Calu3 (cell line): ENCODE results near the gene EHD2. TPM values are rescaled to one million over a fixed set of nuclear protein-coding genes. Genes with fewer than 3 reads are reported as not detected.

Experiments used
- BruUV-seq: library from RNA; stranded (reverse); fragments of 400-500 nt; replicated peaks from 2 replicates; lab custom pipeline; 2021; lab: Mats Ljungman, UMichigan
- CTCF ChIA-PET: fragments of 300-600 bp; sonication (Branson Sonifier 250); formaldehyde crosslinking; loops from one replicate; lab custom pipeline; 2022; ENCODE audit warnings: antibody characterized with exemption; lab: Charles Lee
- DNase-seq: peaks from one replicate; pipeline ENCODE4 v3.0.0; 2022
- H3K27ac Mint-ChIP-seq: one replicate; pipeline ENCODE4 v1.8.0; 2022; ENCODE audit warnings: mixed read lengths; ENCODE audit not compliant: unreplicated experiment
- H3K27me3 Mint-ChIP-seq: one replicate; pipeline ENCODE4 v1.8.0; 2022; ENCODE audit warnings: mixed read lengths; ENCODE audit not compliant: unreplicated experiment
- H3K36me3 Mint-ChIP-seq: one replicate; pipeline ENCODE4 v1.8.0; 2022; ENCODE audit warnings: mild to moderate bottlenecking, moderate library complexity, mixed read lengths; ENCODE audit not compliant: insufficient read depth, unreplicated experiment
- H3K4me1 Mint-ChIP-seq: one replicate; pipeline ENCODE4 v1.8.0; 2022; ENCODE audit warnings: mild to moderate bottlenecking, low read depth, mixed read lengths; ENCODE audit not compliant: unreplicated experiment
- H3K4me3 Mint-ChIP-seq: one replicate; pipeline ENCODE4 v1.8.0; 2022; ENCODE audit warnings: mild to moderate bottlenecking, low read depth, moderate library complexity, mixed read lengths; ENCODE audit not compliant: unreplicated experiment
- H3K9me3 Mint-ChIP-seq: one replicate; pipeline ENCODE4 v1.8.0; 2022; ENCODE audit warnings: low read depth, mixed read lengths; ENCODE audit not compliant: unreplicated experiment
- intact Hi-C: fragments of 100-400 bp; cut with micrococcal nuclease; formaldehyde crosslinking; loops from one replicate; pipeline ENCODE4 v1.10.0; 2022; ENCODE audit not compliant: unreplicated experiment
- total RNA-seq: library from RNA; stranded (reverse); gene quantifications from 2 replicates; pipeline ENCODE4 v1.2.3, GENCODE V29; 2022
- TF ChIP-seq, protein P1 (sequence below): fragments of 200-600 bp; IDR thresholded peaks from one replicate; pipeline ENCODE4 v1.8.0; 2022; ENCODE audit warnings: antibody characterized with exemption; ENCODE audit not compliant: unreplicated experiment

Gene EHD2
- total RNA-seq, 1 experiment from 2014 or later = 52.3 TPM

DNA sequence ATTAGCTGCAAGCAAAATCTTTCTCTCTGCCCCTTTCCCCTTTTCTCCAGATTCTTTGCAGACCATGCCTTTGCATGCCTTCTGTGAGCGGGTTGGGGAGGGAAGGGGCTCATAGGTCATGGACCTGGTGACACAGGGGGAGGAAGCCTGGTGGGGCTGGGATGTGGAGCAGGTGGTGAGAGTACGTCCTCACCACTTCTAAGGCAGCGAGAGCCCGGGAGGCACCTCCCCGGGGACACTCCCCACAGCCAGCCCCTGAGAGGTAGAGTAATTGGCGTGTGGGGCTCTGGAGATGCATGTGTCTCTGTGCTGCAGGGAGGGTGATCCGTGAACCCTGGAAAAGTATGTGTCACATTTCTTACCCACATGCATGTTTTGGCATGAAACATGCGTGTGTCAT is 42.5 kb upstream of the EHD2 start:
- peaks cover 10% of the 10 kb centered on the region for H3K4me1 Mint-ChIP-seq
- TF ChIP-seq, protein P1, sequence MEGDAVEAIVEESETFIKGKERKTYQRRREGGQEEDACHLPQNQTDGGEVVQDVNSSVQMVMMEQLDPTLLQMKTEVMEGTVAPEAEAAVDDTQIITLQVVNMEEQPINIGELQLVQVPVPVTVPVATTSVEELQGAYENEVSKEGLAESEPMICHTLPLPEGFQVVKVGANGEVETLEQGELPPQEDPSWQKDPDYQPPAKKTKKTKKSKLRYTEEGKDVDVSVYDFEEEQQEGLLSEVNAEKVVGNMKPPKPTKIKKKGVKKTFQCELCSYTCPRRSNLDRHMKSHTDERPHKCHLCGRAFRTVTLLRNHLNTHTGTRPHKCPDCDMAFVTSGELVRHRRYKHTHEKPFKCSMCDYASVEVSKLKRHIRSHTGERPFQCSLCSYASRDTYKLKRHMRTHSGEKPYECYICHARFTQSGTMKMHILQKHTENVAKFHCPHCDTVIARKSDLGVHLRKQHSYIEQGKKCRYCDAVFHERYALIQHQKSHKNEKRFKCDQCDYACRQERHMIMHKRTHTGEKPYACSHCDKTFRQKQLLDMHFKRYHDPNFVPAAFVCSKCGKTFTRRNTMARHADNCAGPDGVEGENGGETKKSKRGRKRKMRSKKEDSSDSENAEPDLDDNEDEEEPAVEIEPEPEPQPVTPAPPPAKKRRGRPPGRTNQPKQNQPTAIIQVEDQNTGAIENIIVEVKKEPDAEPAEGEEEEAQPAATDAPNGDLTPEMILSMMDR = no peak
- no peaks in the 10 kb centered on the region for H3K27me3 Mint-ChIP-seq
- H3K9me3 Mint-ChIP-seq = no peaks in the 10 kb centered on the region
- CTCF ChIA-PET = no interaction called here
- H3K27ac Mint-ChIP-seq = no peak overlapping the region
- DNase-seq = no peak
- H3K4me3 Mint-ChIP-seq = no peak overlapping the region
- peaks cover 11% of the 10 kb centered on the region for H3K36me3 Mint-ChIP-seq
- no TSS peak for BruUV-seq
- intact Hi-C loops = no loop called here

DNA sequence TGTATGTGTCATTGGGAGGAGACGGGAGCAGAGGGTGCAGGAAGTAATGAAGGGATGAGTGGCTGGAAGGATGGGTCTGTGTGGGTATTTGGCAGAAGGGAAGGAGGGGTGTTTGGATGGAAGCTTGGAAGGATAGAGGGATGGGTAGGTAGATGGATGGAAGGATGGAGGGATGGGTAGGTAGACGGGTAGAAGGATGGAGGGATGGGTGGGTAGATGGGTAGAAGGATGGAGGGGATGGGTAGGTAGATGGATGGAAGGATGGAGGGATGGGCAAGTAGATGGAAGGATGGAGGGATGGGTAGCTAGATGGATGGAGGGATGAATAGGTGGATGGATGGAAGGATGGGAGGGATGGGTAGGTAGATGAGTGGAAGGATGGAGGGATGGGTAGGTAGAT is 41.7 kb upstream of the EHD2 start:
- Mint-ChIP-seq H3K36me3 (peaks cover 11% of the 10 kb centered on the region), H3K9me3 (no peaks in the 10 kb centered on the region), H3K27me3 (no peaks in the 10 kb centered on the region), H3K4me3 (no peak overlapping the region), H3K27ac (no peak overlapping the region), H3K4me1 (peaks cover 10% of the 10 kb centered on the region)
- no peak for DNase-seq
- intact Hi-C loops = no loop called here
- CTCF ChIA-PET = no interaction called here
- TF ChIP-seq, protein P1 = no peak
- BruUV-seq = no TSS peak

DNA sequence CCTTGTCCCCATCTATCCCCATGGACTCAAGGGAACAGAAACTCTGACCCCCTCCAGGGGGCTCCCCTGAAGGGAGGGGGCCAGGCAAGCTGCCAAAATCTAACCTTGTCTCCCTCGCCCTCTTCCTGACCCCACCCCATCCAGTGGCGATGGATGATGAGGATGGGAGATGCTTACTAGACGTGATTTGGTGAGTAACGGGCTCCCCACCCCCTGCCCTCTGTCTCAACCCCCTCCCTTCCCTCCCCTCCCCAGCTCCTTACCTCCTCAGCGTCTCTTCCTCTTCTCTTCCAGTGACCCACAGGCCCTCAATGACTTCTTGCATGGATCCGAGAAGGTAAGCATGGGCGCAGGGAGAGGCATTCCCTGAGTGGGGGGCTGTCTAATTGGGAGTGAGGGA is 39.8 kb upstream of the EHD2 start:
- no peak for DNase-seq
- Mint-ChIP-seq H3K9me3 (no peaks in the 10 kb centered on the region), H3K36me3 (peaks cover 6% of the 10 kb centered on the region), H3K27ac (no peak overlapping the region), H3K4me3 (no peak overlapping the region), H3K4me1 (no peaks in the 10 kb centered on the region), H3K27me3 (no peaks in the 10 kb centered on the region)
- BruUV-seq = no TSS peak
- intact Hi-C loops = no loop called here
- TF ChIP-seq, protein P1 = no peak
- CTCF ChIA-PET = interaction anchor here (0.6 kb wide), 1 partner anchor 125 kb away, joined by 3 read pairs; no protein-coding TSS in a partner anchor

DNA sequence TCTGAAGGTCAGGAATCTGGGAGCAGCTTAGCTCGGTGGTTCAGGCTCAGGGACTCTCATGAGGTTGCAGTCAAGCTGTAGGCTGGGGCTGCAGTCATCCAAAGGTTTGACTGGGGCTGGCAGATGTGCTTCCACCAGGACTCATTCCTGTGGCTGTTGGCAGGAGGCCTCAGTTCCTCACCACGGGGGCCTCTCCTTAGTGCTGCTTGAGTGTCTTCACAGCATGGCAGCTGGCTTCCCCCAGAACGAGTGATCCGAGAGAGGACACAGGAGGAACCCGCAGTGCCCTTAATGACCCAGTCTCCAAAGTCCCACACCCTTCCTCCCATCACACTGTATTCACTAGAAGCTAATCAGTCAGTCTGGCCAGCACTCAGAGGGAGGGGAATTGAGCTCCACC is 38.7 kb upstream of the EHD2 start:
- Mint-ChIP-seq H3K36me3 (peaks cover 6% of the 10 kb centered on the region), H3K27me3 (no peaks in the 10 kb centered on the region), H3K9me3 (no peaks in the 10 kb centered on the region), H3K4me1 (no peaks in the 10 kb centered on the region), H3K4me3 (no peak overlapping the region), H3K27ac (no peak overlapping the region)
- CTCF ChIA-PET = no interaction called here
- BruUV-seq = no TSS peak
- no peak for DNase-seq
- intact Hi-C loops = no loop called here
- TF ChIP-seq, protein P1 = no peak
